Measurements from ENCODE around the gene TEKT3. TPM values are rescaled to one million over a fixed set of nuclear protein-coding genes. Genes with fewer than 3 reads are reported as not detected.

Gene TEKT3
- total RNA-seq, 1 donor from 2014 or later = not detected

GRCh38 chr17:15262291-15263205, 78.8 kb downstream of the TEKT3 start:
- Histone ChIP-seq H3K27me3 (no peaks in the 10 kb centered on the region), H3K4me3 (peak overlapping the region; percentile 82 to 94), H3K27ac (peak overlapping the region; percentile 98 to 99), H3K9me3 (no peaks in the 10 kb centered on the region), H3K36me3 (peaks cover 16 to 18% of the 10 kb centered on the region in 2 donors), H3K4me1 (peaks cover 9 to 24% of the 10 kb centered on the region in 2 donors)
- intact Hi-C loops (cut with DNase I) = loop anchor here (1.0 kb wide), 1 partner anchor 148 kb away; no protein-coding TSS in a partner anchor
- TF ChIP-seq CTCF (IDR thresholded peaks at IDR 0.05) = peak in 1 of 3 experiments; percentile 32
- DNase-seq (ENCODE audit: low spot score in 2 of 2) = peak; percentile 74 to 94

DNA sequence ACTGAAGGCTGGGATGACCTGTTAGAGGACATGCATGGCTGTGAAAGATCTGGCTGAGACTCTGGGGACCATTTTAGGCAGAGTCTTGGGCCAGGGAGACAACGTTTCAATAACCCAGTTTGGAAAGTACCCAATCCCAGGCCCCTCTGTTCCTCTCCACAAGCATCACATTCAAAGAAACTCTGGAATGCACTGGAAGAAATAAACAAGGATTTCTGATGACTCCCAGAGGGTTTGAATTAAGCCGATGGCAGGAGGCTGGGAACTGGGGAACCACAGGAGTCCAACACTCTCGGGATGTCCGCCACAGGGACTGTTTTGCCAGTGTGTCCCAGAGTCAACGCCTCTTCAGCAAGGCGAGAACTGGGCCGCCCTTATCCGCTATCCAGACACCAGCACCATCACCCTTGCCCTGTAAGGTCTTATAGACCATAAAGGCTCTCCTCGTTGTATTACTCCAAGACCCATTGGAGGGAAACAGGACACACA, 79.6 kb downstream of the TEKT3 start:
- H3K36me3 ChIP-seq = peaks cover 16 to 21% of the 10 kb centered on the region in 2 donors

DNA sequence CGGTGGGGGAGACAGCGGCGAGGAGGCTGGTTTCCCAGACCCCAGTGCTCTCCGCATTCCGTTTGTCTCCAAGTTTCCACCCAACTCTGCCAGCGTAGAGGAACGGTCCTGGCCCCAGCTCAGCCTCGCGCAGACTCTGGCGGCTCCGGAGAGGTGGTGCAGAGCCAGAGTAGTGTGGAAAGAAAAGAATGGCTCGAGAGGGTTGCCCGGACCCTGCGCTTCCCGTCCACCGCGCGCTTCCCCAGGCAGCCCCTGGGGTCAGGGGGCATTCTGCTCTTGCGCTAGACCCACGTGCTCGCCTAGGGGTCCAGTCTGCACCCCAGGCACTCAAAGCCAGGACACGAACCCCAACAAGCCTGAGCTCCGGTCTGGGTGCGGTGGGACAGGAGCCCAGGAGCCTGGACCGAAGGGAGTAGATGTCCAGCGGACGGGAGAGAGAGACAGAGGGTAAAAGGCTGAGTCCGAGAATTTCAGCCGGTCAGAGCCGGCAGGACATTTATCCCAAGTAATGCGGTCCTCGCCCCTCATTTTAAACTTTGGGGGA, 80.1 kb downstream of the TEKT3 start:
- Histone ChIP-seq H3K4me1 (peaks cover 15 to 33% of the 10 kb centered on the region in 2 donors), H3K36me3 (peaks cover 17 to 26% of the 10 kb centered on the region in 2 donors), H3K27me3 (no peaks in the 10 kb centered on the region), H3K27ac (peak overlapping the region; percentile 98 to 99), H3K9me3 (no peaks in the 10 kb centered on the region), H3K4me3 (peak overlapping the region; percentile 82 to 94)
- DNase-seq (ENCODE audit: low spot score in 2 of 2) = peak in 1 of 2 donors; percentile 83
- TF ChIP-seq CTCF (IDR thresholded peaks at IDR 0.05) = no peak
- intact Hi-C loops (cut with DNase I) = loop anchor here (2.0 kb wide), 2 partner anchors 195 to 737 kb away; partner anchors contain the start of genes TTC19 and ZSWIM7

More for the DNA sequence above, 79.6 kb downstream of the TEKT3 start:
- Histone ChIP-seq H3K27me3 (no peaks in the 10 kb centered on the region), H3K4me3 (peak overlapping the region; percentile 82 to 94), H3K27ac (peak overlapping the region; percentile 98 to 99), H3K4me1 (peaks cover 13 to 29% of the 10 kb centered on the region in 2 donors), H3K9me3 (no peaks in the 10 kb centered on the region)
- intact Hi-C loops (cut with DNase I) = loop anchor here (2.0 kb wide), 2 partner anchors 195 to 737 kb away; partner anchors contain the start of genes TTC19 and ZSWIM7
- no peak for DNase-seq (ENCODE audit: low spot score in 2 of 2)
- TF ChIP-seq CTCF (IDR thresholded peaks at IDR 0.05) = no peak

DNA sequence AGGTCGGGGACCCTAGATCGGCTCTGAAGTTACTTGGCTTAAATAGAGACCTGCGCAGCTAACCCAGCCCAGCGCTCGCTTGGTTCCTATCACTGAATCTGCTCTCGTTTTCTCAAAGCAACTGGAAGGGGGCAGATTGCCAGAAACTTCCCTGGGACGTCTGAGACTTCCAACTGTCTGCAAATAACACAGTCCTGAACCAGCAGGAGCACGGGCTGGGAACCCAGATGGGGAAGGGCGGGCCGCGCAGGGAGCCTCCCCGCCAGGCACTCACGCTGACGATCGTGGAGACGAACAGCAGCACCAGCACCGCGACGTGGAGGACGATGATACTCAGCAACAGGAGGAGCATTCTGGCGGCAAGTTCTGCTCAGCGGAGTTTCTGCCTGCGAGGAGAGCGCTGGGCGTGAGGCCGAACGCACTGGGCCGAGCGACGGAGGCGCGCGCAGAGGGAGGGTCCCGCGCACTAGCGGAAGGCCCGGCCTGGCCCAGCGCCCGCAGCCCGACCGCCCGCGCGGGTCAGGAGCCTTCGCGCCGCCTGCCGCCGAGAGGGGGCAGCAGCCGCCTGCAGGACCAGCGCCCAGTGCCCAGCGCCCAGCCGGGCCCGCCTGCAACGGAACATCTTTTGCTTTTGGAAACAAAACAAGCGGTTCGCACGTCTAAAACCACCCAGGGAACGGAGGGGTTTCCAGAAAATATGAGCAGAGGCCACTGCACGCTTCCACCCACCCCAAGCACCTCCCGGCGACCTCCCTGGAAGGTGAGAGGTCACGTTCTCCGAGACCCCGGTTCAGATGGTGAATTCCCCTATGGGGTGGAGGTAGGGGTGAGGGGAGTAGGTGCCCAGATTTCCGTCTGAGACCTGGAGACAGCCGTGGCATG, 80.8 kb downstream of the TEKT3 start:
- Histone ChIP-seq H3K4me1 (peaks cover 19 to 33% of the 10 kb centered on the region in 2 donors), H3K27me3 (no peaks in the 10 kb centered on the region), H3K9me3 (no peaks in the 10 kb centered on the region), H3K4me3 (peak overlapping the region; percentile 82 to 94), H3K36me3 (peaks cover 24 to 27% of the 10 kb centered on the region in 2 donors), H3K27ac (peak overlapping the region; percentile 98 to 99)
- peak; percentile 26 to 92 for DNase-seq (ENCODE audit: low spot score in 2 of 2)
- peak; percentile 46 to 96 (median 58) for TF ChIP-seq CTCF (IDR thresholded peaks at IDR 0.05)
- intact Hi-C loops (cut with DNase I) = loop anchor here (1.0 to 2.0 kb wide), 3 partner anchors 196 to 738 kb away; partner anchors contain the start of genes TTC19 and ZSWIM7

Measured in ascending aorta (tissue), 2 donors.